Camera-type eye (tissue), 1 donor: Measurements from ENCODE around the gene TLCD2. TPM values are rescaled to one million over a fixed set of nuclear protein-coding genes. Genes with fewer than 3 reads are reported as not detected.

Experiments used
- total RNA-seq: library from RNA; depleted of rRNA; stranded (reverse); fragments of >200 nt; gene quantifications from one replicate; pipeline ENCODE4 v1.2.3, GENCODE V29; 2014

TLCD2 gene
- total RNA-seq = 4.1 TPM

GRCh38 chr17:1709971-1710806, at the start of gene TLCD2:
TLCD2 (minus strand) TSS chr17:1710377; CDS start chr17:1710242, 135 bp downstream.

GRCh38 chr17:1742371-1743087, 32.4 kb upstream of the TLCD2 start, which contains the start of gene SERPINF2:
SERPINF2 (plus strand) TSS chr17:1742871; CDS start chr17:1744996, 2,125 bp downstream.

GRCh38 chr17:1724351-1724868, 14.2 kb upstream of the TLCD2 start, which contains the start of gene WDR81:
WDR81 (plus strand) TSS chr17:1724704; CDS start chr17:1724960, 256 bp downstream.

GRCh38 chr17:1684378-1685189, 25.6 kb downstream of the TLCD2 start, which contains the start of gene PRPF8:
PRPF8 (minus strand) TSS chr17:1684867; CDS start chr17:1684571, 296 bp downstream.

Other genes starting within 250 kb of the TLCD2 start
- 69.0 TPM for gene MYO1C, start 217.7 kb downstream of the TLCD2 start, total RNA-seq
- gene INPP5K, start 193.8 kb downstream of the TLCD2 start, total RNA-seq = 74.9 TPM
- gene PITPNA, start 147.6 kb downstream of the TLCD2 start, total RNA-seq = 47.5 TPM
- gene SLC43A2, start 81.5 kb downstream of the TLCD2 start, total RNA-seq = 21.1 TPM
- 11.1 TPM for gene SCARF1, start 64.6 kb downstream of the TLCD2 start, total RNA-seq
- gene RILP, start 60.5 kb downstream of the TLCD2 start, total RNA-seq = 12.0 TPM
- 239 TPM for gene PRPF8, start 25.5 kb downstream of the TLCD2 start, total RNA-seq
- 23.7 TPM for gene WDR81, start 14.3 kb upstream of the TLCD2 start, total RNA-seq
- gene SERPINF2, start 32.5 kb upstream of the TLCD2 start, total RNA-seq = 1.6 TPM
- 916 TPM for gene SERPINF1, start 51.7 kb upstream of the TLCD2 start, total RNA-seq
- 16.1 TPM for gene SMYD4, start 119.5 kb upstream of the TLCD2 start, total RNA-seq
- gene RPA1, start 119.6 kb upstream of the TLCD2 start, total RNA-seq = 48.8 TPM